ENCODE measurements around the gene PTK7.
"Not testable (repeated sequence)": the region's sequence is repeated elsewhere in the genome, so short reads cannot be mapped to it uniquely, and the experiment has no call there.

PTK7 gene

DNA sequence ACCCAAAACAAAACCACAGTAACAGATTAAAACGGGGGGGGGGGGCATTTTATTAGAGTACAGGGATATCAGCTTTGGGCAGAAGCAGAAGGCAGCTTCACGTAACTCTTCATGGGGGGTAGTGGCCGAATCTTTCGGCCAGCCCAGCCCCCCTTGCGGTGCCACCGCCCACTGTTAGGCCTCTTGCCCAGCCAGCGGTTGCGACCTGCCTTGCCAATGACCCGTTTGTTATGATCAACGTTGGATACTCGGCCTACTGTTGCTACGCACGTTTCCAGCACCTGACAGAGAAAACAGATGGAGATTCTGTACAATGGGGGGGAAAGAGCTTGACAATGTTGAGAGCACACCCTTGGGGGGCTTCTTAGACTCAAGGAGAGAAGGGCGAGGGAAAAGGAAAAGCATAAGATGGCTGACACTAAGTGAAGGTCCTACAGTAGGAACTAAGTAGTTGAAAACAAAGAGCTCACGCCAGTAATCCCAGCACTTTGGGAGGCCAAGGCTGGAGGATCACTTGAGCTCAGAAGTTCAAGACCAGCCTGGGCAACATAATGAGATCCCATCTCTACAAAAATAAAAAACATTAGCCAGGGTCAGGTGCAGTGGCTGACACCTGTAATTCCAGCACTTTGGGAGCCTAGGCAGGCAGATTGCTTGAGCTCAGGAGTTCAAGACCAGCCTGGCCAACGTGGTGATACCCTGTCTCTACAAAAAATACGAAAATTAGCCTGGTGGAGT lies 21.7 kb upstream of the PTK7 start:
- no peak for DNase-seq

DNA sequence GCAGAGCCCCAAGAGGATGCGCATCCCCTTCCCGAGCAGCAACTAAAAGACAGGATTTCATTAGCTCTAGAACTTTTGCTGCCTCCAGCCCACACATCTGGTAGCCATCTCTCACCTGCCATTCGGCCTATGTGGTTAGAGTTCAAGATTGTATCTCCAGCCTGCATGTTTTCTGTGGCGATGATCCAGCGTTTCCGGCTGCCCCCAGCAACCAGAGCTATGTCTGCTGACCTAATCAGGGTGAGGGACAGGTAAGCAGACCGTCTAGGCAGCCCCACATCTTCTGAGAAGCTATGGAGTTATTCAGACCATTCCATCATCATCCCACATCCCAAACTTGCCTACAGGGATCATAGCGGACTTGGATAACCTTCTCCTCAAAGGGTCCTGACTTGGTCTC lies 20.1 kb upstream of the PTK7 start:
- no peak for DNase-seq

DNA sequence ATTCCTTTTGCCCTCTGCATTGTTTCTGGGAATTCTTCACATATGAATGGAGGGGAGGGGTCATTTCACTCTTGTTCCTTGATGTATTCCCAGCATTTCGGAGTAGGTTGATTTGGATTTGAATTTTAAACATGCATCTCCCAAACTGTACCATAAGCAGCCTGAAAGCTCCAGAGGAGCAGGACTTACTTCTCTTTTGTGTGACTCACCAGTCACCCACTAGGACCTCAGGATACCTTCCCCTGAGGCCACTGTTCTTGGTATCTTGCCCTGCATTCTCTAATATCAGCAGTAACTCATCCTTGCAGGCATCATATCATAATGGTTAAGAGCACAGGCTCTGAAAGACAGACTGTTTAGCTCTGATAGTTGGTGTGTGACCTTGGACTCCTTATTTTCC lies 17.6 kb upstream of the PTK7 start:
- DNase-seq = no peak

DNA sequence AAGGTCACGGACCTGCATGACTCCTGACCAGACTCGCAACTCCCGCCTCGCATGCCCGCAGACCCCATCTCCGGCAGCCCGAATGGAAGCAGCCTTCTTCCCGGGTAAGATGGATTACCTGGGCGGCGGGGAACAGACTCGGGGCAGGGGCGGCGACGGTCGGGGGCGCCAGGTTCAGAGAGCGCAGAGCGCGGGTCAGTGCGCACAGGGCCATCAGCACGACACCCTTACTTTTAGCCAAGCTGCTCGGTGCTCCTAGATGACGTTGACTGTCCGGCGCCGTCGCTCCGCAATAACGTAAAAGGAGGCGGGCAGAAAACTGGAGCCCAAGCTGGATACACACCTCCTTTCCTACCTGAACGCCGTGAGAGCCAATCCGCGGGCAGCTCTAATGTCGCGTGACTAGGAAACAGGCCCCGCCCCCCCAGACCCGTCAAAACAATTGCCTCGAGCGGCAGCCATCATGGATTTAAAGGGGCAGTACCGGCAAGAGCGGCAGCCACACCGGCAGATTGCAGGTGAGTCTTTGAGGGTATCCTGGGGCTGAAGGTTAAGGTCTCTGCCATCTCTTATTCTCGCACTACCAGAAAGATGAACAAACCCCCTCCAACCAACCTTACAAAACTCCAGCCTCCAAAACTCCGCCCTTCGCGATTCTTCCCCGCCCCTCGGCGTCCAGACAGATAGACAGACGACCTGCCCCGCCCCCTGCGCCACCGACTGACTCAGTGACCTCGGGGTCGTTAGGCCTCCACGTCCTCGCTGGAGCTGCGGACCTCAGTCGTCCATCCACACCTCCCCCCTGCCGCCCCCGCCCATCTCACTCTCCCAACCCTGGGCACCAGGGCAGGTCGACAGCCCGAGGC lies 16.7 kb upstream of the PTK7 start, which contains the start of the genes KLC4 and MRPL2:
KLC4 (plus strand) TSS at position 464 of the 866 bp plus-strand sequence. CDS start 1,705 bp downstream, outside the sequence.
MRPL2 (minus strand) TSS at position 267 of the 866 bp plus-strand sequence; CDS start at position 214, 53 bp downstream.
- peak; percentile 97 for DNase-seq

DNA sequence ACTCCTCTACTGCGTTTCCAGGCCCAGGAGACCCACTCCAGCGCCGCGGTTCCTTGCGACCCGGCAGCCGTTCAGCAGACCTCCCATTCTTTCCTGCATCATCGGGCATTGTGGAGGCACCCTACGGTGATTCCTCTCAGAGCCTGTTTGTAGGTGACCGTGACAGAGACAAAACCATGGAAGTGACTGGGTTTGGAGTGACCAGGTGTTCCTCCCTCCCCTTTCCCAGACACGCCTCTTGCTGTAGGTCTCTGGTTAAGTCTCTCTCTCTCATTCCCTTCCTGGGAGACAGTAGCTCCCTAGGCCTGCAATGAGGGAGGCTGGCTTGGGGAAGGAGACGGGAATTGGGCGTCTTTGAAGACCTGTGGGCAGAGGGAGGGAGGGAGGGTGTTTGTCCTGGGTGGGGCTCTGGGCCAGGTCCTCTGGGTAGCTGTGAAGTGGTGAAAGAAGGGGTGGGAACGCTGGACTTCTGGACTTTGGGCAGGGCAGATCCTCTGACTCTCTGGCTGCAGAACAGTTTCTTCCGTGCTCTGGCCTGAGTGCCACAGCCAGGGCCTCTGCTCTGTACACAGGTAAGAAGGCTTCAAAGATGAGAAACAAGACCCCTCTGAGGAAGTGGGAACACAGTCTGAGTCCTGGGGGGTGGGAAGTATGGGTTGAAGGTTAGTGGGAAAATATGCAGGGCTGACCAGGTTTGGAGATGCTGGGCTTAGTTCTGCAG lies 15.9 kb upstream of the PTK7 start:
- DNase-seq = no peak

DNA sequence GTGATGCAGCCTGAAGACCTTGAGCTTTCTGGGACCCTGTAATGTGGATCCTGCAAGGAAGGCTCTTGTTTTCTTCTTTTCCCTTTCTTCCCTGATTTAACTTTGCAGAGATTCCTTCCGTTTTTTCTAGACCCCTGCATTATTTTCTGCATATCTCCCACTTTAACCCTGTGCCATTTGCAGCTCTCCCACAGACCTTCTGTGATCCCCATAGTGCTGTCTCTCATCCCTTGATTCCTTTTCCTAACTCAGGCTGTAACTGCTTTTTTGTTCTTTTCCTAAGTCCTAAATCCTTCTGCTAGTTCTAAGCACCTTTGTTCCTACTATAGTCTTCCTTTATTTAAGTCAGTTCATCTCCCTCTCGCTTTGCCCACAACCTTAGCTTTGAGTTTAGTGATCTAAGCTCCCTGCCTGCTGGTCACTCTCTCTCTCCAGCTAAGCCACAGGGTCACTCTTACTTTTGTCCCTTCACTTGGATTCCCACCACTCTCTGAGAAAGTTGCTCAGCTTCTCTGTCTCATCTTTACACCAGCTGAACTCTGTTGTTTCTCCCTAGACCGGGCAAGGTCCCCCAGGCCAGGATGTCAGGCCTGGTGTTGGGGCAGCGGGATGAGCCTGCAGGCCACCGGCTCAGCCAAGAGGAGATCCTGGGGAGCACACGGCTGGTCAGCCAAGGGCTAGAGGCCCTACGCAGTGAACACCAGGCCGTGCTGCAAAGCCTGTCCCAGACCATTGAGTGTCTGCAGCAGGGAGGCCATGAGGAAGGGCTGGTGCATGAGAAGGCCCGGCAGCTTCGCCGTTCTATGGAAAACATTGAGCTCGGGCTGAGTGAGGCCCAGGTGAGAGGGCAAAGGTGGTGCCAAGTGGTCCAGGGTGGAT lies 15.1 kb upstream of the PTK7 start:
- DNase-seq = no peak

DNA sequence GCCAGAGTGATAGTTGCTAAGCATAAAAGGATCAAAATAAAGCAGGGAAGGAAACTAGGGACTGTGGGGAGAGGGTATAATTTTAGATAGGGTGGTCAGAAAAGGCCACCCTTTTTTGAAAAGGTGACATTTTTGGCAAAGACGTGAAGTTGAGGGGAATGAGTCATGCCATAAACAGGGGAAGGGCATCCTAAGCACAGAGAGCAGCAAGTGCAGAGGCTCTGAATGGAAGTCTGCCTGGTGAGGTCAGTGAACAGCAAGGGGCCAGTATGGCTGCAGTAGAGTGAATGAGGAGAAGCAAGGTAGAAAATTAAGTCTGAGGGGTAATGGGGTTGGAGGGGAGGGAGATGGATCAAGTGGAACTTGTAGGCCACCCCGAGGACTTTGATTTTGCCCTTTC lies 14.3 kb upstream of the PTK7 start:
- no peak for DNase-seq

DNA sequence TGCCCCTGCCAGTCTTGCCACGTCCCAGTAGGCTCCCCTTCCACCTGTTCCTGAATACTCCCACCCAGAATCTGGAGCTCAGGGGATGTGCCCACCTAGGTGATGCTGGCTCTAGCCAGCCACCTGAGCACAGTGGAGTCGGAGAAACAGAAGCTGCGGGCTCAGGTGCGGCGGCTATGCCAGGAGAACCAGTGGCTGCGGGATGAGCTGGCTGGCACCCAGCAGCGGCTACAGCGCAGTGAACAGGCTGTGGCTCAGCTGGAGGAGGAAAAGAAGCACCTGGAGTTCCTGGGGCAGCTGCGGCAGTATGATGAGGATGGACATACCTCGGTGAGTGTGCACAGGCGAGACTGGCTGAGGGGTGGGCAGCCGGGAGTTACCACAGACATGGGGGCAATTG lies 13.3 kb upstream of the PTK7 start:
- no peak for DNase-seq

DNA sequence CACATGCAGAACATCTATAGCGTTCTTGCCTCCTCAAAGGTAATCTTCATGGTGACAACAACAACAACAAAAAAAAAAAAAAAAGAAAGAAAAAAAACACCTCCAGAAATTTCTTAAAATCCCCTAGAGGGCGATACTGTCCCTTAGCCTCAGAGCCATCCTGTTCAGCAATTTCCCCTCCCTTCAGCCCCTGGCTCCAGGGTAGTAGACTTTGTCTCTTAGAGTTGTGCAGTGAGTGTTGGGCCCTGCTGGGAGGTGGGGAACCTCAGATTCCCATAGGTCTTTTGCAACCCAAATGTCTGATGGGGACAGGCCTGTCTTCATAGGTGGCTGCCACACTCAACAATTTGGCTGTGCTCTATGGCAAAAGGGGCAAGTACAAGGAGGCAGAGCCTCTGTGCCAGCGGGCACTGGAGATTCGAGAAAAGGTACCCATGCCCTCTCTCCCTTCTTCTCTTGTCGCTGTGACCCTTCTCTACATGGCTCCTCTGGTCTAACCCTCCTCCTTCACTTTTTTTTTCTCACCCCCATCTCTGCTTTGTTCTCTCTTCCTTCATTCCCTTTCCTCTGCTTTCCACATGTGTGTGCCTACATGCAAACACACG lies 6.0 kb upstream of the PTK7 start:
- no peak for DNase-seq

DNA sequence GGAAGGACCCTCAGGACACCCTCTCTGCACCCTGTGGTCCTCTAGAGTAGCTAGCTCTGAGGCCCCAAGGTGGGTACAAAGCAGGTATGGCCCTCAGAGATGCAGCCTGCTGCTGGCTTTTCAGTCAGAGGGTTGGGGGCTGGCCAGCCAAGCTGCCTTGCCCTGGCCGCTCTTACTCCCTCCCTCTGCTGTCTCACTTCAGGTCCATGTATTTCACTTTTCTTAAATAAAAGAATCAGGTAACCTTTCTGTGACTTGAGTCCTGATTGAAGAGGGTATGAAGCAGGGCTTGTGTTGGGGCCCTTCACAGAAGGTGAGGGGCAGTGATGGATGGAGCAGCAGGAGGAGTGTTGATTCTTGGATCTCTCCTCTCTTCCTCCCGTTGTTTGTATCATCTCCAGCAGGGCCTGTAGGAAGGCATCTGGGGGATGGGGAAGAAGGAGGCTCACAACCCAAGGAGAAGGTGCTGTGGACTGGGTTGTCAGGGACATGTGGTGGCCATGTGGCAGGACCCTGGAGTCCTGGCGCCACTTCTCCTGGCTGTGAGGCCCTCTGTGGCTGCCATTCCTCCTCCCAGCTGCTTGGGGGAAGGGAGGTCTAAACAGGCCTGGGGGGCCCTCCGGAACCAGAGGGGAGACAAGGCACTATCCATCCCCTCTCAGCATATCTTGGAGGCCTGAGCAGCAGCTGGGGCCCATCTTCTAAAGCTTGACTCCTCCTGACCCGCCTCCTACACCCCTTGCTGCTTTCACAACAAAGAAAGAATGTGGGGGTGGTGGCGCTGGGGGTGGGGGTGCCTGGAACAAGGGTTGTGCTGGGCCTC lies 1.1 kb upstream of the PTK7 start:
- DNase-seq = no peak

DNA sequence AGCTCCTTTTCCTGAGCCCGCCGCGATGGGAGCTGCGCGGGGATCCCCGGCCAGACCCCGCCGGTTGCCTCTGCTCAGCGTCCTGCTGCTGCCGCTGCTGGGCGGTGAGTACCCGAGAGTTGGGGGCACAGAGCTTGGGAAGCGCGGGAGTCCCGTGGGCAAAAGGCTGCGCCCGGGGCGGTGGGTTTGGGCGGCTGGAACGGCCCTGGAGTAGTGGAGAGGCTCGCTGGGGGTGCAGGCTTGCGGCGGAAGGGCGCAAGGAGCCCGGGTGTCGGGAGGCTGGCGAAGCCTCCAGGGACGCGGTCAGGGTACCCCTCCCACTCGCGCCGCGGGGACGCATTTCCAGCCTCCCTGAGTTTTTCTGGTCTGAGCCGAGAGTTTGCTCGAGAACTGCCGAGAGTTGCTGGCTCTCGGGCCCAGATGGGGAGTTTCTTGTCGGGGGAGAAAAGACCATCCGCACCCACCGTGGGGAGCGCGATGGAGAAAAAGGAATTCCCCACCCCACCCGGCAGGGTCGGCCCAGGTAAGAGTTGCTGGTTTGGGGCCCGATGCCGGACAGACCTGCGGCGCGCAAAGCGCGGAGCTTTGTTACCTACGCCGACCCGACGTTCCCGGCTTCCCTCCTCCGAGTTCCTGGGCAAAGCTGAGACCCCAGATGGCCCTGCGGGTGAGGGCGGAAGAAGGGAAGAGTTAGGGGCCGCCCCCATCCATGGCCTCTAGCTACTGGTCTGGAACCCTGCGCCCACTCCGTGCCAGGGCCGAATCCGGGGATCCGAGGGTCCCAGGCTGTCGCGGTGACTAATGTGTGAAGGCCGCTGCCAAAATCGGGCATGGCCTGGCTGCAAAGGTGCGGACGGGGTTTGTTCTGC lies 584 bp downstream of the PTK7 start:
- DNase-seq = no peak

DNA sequence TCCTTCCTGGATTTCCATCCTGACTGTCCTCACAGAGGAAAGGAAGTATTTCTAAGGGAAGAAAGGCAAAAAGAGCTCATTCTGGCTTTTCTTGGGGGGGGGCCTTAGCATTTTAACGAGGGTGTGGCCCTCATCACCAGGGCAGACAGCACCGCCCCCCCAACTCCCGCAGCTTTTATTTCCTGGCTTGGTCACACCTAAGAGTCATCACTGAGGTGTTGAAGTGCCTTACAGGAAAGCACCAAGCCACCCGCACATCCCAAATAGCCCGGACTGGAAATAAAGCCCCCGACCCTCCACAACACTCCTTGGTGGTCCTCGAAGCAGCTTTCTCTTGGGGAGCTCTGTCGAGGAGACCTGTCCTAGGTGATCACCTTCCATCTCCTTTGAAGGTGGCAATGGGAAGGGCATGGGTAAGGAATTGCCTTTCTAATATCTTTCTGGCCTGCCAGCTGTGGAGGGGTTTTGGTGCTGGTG lies 1.3 kb downstream of the PTK7 start:
- no peak for DNase-seq

DNA sequence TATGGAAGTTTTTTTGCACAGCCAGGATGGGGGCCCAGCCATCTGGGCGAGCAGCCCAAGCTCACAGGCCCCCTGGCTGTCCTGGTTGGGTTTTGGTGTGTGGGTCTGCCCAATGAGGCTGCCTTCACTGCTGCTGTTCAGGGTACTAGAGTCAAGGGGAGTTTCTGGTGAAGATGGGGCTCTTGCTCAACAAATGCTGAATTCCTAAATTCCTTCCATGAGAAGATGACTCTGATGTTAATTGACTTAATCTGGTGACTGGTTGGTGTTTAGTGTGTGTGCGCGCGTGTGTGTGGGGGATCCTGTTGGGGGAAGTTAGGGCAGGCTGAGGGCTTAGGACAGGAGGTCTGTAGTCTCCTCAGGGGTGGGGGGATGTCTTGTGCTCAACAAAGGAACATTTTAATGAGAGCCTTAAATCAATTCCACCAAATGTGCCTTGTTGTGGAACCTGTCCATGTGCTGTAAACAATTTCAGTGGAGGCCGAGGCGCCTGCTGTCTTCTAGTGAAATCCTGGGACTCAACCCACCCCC lies 1.9 kb downstream of the PTK7 start:
- DNase-seq = no peak

DNA sequence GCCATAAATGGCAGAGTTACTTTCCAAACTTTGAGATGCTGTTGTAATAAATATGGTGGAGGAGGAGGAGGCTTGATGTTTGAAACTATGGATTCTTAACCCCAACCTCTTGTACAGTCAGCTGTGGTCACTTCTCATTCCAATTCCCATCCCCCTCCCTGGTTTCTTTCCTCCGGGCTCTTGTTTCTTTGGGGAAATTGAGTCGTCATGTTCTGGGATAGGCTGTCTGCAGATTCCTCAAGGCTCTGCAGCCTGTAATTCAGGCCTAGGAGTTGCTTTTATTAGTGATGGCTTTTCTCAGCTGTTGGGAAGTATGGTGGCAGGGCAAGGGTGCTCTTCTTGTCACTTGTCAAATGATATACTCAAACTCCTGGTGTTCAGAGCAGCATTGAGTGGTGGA lies 2.6 kb downstream of the PTK7 start:
- no peak for DNase-seq

DNA sequence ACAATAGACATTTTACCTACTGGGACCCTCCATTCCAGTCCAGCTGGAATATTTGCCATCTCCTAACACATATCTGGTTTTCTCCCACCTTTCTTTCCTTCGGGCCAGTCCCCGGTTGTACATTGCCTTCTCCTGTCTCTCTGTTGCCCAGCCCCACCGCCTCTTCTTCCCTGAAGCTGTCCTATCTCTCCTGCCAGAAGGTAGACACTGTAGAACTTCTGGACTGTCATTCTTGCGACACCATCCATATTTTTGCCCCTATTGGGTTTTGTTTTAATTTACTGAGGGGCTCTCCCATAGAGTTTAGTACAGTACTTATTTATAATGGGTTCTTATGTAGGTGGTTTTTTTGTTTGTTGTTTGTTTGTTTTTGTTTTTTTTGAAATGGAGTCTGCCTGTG lies 4.9 kb downstream of the PTK7 start:
- no peak for DNase-seq

DNA sequence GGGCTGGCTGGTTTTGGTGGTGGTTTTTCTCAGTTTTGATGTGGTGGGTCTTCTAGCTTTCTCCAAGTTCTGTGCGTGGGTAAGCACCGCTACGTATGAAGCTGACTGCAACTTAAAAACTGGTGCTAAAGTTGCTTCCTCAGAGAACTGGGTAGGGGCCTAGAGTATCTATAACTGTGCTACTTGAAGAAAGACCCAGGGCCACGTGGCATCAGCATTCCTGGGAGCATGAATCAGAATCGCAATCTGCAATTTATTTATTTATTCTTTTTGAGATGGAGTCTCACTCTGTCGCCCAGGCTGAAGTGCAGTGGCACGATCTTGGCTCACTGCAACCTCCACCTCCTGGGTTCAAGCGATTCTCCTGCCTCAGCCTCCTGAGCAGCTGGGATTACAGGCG lies 5.8 kb downstream of the PTK7 start:
- not testable (repeated sequence) for DNase-seq

DNA sequence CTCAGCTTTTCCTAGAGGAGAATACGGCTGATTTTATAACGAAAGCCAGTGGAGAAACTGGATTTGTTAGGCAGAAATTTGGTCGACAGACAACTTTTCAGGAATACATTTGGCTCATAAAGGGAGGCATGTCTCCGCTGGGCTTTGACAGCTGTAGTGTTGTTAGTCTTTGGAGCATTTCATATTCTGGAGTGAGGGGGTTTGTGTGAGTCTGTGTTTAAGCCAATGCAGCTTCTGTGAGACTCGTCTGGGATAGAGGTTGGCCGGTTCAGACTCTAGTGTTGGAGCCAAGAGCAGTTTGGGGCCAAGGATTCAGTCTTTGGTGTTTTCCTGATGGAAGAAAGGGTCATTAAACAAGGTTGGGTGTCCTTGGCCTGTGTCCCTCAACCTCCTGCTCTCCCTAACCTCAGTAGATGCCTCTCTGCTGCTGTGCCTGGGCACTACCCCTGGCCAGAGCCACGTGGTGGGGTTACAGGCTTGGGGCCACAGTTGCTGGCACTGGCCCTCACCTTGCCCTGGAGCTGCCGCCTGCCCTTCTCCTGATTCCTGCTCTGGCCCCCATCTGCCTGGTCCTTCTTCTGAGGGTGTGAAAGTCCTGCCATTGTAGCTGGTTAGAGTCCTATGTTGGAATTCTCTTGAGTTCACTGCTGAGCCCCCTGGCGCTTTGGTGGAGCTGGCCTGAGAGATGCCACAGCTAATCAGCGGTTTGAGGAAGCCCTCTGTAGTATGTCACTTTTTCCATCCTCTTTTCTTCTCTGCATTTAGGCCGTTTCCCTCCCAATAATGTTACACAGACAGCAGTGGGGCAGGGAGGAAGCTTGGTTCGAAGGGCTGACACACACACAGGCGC lies 6.9 kb downstream of the PTK7 start:
- DNase-seq = no peak

DNA sequence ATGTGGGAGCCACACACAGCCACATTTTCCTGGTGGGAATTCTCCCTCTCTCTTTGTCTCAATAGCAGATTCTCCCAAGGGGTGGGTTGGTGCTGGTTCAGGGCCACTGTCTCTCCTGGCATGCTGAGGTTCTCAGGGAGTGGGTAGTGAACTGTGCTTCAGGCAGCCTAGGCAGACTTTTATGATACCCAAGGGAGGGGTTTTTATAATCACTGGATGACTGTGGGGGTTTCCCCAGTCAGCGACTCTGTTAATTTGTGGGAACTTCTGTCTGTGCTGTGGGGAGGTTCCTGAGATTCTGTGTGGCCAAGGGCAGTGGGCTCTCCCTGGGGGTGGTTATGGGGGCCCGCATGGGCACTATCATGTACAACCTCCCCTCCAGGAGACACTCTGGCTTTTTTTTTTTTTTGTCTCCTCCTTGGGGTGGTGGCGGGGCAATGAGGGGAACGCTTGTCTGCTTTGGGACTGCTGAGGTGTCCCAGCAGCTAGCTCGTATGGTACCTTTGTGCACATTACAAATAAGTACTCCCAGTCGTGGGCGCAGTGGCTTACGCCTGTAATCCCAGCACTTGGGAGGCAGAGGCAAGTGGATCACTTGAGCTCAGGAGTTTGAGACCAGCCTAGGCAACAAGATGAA lies 10.0 kb downstream of the PTK7 start:
- DNase-seq = no peak
